ENCODE data around the gene KAT2A.

Gene KAT2A

GRCh38 chr17:42097691-42098631 lies 23.2 kb downstream of the KAT2A start, which contains the start of gene ZNF385C:
Gene ZNF385C (minus strand): TSS chr17:42098473. CDS start chr17:42063056, 35,417 bp downstream.
- no peak for TF ChIP-seq CTCF (IDR thresholded peaks at IDR 0.05; ENCODE audit: low read depth, low read length)
- no peak within 1 kb of the TSS for H3K4me3 ChIP-seq (ENCODE audit: low read depth, low read length)

- no peak for TF ChIP-seq CTCF (IDR thresholded peaks at IDR 0.05; ENCODE audit: low read depth, low read length)
- no peak overlapping the region for H3K4me3 ChIP-seq (ENCODE audit: low read depth, low read length)
These were observed 24.6 kb downstream of the KAT2A start for GRCh38 chr17:42096360-42097111.

GRCh38 chr17:42094375-42095069 lies 26.6 kb downstream of the KAT2A start:
- TF ChIP-seq CTCF (IDR thresholded peaks at IDR 0.05; ENCODE audit: low read depth, low read length) = no peak
- H3K4me3 ChIP-seq (ENCODE audit: low read depth, low read length) = no peak overlapping the region

GRCh38 chr17:42092939-42093338 lies 28.2 kb downstream of the KAT2A start:
- no peak for TF ChIP-seq CTCF (IDR thresholded peaks at IDR 0.05; ENCODE audit: low read depth, low read length)
- no peak overlapping the region for H3K4me3 ChIP-seq (ENCODE audit: low read depth, low read length)

- no peak for TF ChIP-seq CTCF (IDR thresholded peaks at IDR 0.05; ENCODE audit: low read depth, low read length)
- no peak overlapping the region for H3K4me3 ChIP-seq (ENCODE audit: low read depth, low read length)
These were observed 30.0 kb downstream of the KAT2A start for GRCh38 chr17:42090964-42091790.

- no peak for TF ChIP-seq CTCF (IDR thresholded peaks at IDR 0.05; ENCODE audit: low read depth, low read length)
- no peak overlapping the region for H3K4me3 ChIP-seq (ENCODE audit: low read depth, low read length)
These were observed 32.4 kb downstream of the KAT2A start for GRCh38 chr17:42088736-42089135.
